Stimulated activated CD8-positive, alpha-beta memory T cell treated with anti-CD3 and anti-CD28 coated beads, Interleukin-7, amount 100 ng/mL, for 48 hours (primary cell): Measurements from ENCODE around the gene SSC5D.

ENCODE experiments used
- DNase-seq, 2 donors: peaks; one replicate each; pipeline ENCODE4 v3.0.0-alpha.2; 2020; ENCODE audit warnings: low read depth in 1 of 2; ENCODE audit errors: extremely low read depth in 1 of 2

The SSC5D gene

GRCh38 chr19:55454787-55455243 lies 33.4 kb upstream of the SSC5D start:
- no peak for DNase-seq

GRCh38 chr19:55455576-55456235 lies 32.5 kb upstream of the SSC5D start:
- DNase-seq = no peak

- DNase-seq = no peak
Observed at GRCh38 chr19:55456347-55456746, 31.9 kb upstream of the SSC5D start.

DNA sequence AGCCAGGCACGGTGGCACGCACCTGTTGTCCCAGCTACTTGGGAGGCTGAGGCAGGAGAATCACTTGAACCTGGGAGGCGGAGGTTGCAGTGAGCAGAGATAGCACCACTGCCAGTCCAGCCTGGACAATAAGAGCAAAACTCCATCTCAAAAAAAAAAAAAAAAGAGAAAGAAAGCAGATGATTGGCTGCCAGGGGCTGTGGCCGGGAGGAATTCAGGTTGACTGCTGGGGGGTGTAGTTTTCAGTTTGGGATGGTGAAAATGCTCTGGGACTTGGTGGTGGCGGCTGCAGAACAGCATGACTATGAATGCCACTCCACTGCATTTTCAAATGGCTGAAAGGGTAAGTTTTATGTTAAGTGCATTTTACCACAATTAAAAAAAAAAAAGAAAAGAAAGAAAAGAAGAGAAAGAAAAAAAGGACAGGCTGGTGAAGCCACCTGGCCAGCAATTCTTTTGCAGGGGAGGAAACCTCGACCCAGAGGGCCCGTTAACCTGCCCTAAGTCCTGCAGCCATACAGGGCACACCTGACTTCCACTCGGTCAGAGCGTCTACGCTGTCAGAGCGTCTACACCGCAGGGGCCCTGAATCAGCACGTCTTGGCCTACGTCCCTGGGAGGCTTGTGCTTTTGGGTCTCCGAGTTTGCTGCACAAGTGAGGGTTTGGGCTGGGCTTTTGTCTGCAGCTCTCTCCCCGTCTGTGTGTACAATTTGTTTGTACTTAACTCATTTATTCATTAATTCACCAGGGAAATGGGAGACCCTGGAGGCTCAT lies 30.4 kb upstream of the SSC5D start:
- no peak for DNase-seq

- no peak for DNase-seq
Observed at GRCh38 chr19:55459551-55459949, 28.7 kb upstream of the SSC5D start.

- DNase-seq = no peak
Observed at GRCh38 chr19:55459950-55460657, 28.1 kb upstream of the SSC5D start.

DNA sequence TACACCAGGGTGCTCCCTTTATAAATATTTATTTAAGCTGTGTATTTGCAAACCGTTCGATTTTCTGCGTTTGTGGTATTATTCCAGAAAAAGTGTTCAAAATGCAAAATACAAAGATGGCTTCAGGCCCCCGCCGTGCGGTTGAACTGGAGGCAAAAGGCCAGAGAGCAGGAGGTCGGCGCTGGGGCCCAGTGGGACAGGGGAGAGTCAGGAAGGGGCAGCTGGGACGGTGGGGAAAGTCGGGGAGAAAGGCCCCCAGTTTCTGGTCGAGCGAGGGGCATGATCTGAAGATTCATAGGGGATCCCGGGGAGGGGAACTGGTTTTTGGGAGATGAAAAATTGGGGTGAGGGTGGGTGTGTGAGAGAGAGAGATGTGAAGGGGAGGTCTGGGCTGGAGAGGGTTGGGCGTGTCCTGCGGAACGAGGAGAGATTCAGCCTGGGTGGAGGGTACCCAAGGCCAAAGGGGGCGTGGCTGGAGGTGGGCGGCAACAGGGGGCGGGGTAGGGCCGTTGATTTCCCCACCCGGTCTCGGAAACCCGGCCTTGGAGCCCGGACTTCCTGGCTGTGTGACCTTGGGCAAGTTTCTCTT lies 27.5 kb upstream of the SSC5D start:
- DNase-seq = peak; percentile 27 to 33

DNA sequence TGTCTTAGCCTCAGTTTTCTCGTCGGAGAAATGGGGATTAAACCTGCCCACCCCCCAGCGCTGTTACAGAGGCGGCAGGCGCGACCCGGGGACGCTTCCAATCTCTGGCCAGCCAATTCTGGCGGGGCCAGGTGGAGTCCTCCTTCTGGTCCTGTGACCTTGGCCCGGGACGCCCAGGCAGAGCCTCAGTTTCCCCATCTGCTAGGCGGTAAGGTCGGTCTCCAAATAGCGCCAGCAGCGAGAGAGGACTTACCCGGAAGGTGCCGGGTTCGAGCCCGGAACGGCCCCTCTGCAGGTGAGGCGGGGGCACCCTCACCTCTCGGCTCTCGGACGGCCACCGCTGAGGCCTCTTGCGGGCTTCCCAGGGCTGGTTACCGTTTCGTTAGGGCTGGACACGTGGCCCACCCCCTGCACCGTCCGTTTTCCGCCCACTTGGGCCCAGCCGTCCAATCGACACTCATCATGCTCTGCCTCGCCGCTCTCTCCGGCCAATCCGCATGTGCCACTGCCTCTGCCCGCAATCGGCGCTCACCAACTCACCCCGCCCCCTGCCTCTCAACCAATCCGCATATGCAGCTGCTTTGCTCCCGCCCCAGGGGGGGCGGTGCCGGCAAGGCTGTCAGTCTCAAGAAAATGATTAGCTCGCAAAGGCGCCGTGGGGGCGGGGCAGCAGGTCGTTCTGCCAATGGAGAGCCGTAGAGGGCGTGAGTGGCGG lies 26.8 kb upstream of the SSC5D start, which contains the start of gene ISOC2:
ISOC2 (minus strand) TSS at position 384 of the 715 bp plus-strand sequence. CDS start 5,156 bp downstream, outside the sequence.
- peak; percentile 100 for DNase-seq

GRCh38 chr19:55461974-55462626 lies 26.1 kb upstream of the SSC5D start:
- DNase-seq = no peak

DNA sequence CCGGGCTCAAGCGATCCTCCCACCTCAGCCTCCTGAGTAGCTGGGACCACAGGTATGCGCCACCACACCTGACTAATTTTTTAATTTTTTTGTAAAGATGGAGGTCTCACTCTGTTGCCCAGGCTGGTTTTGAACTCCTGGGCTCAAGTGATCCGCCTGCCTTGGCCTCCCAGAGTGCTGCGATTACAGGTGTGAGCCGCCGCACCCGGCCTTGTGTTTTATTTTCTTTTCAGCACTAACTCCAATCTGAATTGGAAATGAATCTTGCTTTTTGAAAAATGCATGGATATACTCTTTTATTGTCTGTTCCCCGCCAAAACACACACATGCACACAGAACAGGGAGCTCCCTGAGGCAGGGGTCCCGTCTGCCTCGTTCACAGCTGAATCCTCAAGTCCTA lies 25.5 kb upstream of the SSC5D start:
- no peak for DNase-seq

- DNase-seq = no peak
Observed at GRCh38 chr19:55463583-55464031, 24.6 kb upstream of the SSC5D start.

DNA sequence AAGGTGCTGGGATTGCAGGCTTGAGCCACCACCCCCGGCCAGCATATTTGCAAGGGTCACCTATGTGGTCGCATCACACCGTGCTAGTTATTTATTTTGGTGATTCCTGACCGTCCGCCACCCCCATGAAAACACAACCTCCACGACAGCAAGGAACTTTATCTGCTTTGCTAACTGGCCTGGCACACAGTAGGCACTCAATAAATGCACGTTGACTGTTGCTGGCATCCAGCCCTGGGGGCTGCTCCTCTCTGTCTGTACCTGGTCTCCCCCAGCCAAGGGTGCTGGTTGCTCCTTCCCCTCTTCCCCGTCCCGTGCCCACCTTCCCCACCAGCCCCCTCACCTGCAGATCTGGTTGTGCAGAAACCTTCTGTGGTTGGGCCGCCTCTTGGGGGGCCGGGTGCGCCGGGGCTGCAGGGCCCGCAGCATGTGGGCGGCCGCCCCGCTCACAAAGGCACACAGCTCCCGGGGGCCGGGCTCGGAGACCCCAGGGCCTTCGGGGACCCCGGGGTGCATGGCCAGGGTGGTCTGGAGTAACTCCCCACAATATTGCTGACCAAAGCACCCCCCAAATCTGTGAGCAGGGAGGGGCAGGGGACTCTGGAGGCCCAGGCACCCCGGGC lies 24.1 kb upstream of the SSC5D start:
- no peak for DNase-seq

- DNase-seq = no peak
Observed at GRCh38 chr19:55464662-55465054, 23.6 kb upstream of the SSC5D start, which contains the start of gene C19orf85. C19orf85 (minus strand) TSS chr19:55464751; CDS start chr19:55464554, 197 bp downstream.

- no peak for DNase-seq
Observed at GRCh38 chr19:55465460-55466240, 22.6 kb upstream of the SSC5D start.

DNA sequence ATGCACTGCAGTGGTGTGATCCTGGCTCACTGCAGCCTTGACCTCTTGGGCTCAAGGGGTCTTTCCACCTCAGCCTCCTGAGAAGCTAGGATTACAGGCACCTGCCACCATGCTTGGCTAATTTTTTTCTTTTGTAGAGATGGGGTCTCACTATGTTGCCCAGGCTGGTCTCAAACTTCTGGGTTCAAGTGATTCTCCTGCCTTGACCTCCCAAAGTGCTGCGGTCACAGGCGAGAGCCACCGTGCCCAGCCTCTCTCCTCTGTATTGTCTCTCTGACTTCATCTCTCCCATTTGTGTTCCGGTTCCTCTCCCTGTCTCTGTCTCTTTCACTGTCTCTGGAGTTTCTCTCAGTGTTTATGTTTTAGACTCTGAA lies 22.0 kb upstream of the SSC5D start:
- DNase-seq = no peak

GRCh38 chr19:55467236-55468053 lies 20.8 kb upstream of the SSC5D start:
- no peak for DNase-seq

- no peak for DNase-seq
Observed at GRCh38 chr19:55468054-55468393, 20.2 kb upstream of the SSC5D start.

- no peak for DNase-seq
Observed at GRCh38 chr19:55471266-55471665, 17.0 kb upstream of the SSC5D start.
